Measurements from ENCODE around the gene ARFGAP1. TPM values are rescaled to one million over a fixed set of nuclear protein-coding genes. Genes with fewer than 3 reads are reported as not detected.

The ARFGAP1 gene
- total RNA-seq, 1 donor from 2014 or later = 78.6 TPM

GRCh38 chr20:63285636-63286615 is 13.3 kb downstream of the ARFGAP1 start:
- TF ChIP-seq CTCF (conservative IDR thresholded peaks at IDR 0.05; ENCODE audit: low read depth, low read length) = no peak
- no peak overlapping the region for H3K4me3 ChIP-seq (ENCODE audit: low read depth, low read length)
- no peak for DNase-seq (ENCODE audit: low read depth)

- DNase-seq (ENCODE audit: low read depth) = no peak
Measured at GRCh38 chr20:63286781-63287696, 14.4 kb downstream of the ARFGAP1 start.

GRCh38 chr20:63287697-63288580 is 15.3 kb downstream of the ARFGAP1 start:
- no peak for DNase-seq (ENCODE audit: low read depth)
- H3K4me3 ChIP-seq (ENCODE audit: low read depth, low read length) = no peak overlapping the region
- no peak for TF ChIP-seq CTCF (conservative IDR thresholded peaks at IDR 0.05; ENCODE audit: low read depth, low read length)

More at GRCh38 chr20:63286781-63287696, 14.4 kb downstream of the ARFGAP1 start:
- no peak overlapping the region for H3K4me3 ChIP-seq (ENCODE audit: low read depth, low read length)
- no peak for TF ChIP-seq CTCF (conservative IDR thresholded peaks at IDR 0.05; ENCODE audit: low read depth, low read length)

- no peak for TF ChIP-seq CTCF (conservative IDR thresholded peaks at IDR 0.05; ENCODE audit: low read depth, low read length)
- H3K4me3 ChIP-seq (ENCODE audit: low read depth, low read length) = no peak overlapping the region
- DNase-seq (ENCODE audit: low read depth) = no peak
Measured at GRCh38 chr20:63288581-63289251, 16.1 kb downstream of the ARFGAP1 start.

GRCh38 chr20:63289311-63290135 is 16.9 kb downstream of the ARFGAP1 start:
- H3K4me3 ChIP-seq (ENCODE audit: low read depth, low read length) = no peak overlapping the region
- TF ChIP-seq CTCF (conservative IDR thresholded peaks at IDR 0.05; ENCODE audit: low read depth, low read length) = no peak
- no peak for DNase-seq (ENCODE audit: low read depth)
